GM21737 (cell line): ENCODE results near the gene CKAP2L.

Experiments used
- ATAC-seq: cut with Tn5 transposase; IDR thresholded peaks from one replicate; pipeline ENCODE4 v1.9.1; 2021; ENCODE audit warnings: mild to moderate bottlenecking, moderate library complexity; ENCODE audit not compliant: unreplicated experiment

CKAP2L gene, protein sequence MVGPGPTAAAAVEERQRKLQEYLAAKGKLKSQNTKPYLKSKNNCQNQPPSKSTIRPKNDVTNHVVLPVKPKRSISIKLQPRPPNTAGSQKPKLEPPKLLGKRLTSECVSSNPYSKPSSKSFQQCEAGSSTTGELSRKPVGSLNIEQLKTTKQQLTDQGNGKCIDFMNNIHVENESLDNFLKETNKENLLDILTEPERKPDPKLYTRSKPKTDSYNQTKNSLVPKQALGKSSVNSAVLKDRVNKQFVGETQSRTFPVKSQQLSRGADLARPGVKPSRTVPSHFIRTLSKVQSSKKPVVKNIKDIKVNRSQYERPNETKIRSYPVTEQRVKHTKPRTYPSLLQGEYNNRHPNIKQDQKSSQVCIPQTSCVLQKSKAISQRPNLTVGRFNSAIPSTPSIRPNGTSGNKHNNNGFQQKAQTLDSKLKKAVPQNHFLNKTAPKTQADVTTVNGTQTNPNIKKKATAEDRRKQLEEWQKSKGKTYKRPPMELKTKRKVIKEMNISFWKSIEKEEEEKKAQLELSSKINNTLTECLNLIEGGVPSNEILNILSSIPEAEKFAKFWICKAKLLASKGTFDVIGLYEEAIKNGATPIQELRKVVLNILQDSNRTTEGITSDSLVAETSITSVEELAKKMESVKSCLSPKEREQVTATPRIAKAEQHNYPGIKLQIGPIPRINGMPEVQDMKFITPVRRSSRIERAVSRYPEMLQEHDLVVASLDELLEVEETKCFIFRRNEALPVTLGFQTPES

GRCh38 chr2:112764071-112765044, at the start of gene CKAP2L:
Gene CKAP2L, minus strand, starts transcription at chr2:112764609. Its CDS starts 11 bp downstream, at chr2:112764598.
- ATAC-seq, result peak; percentile 95

DNA sequence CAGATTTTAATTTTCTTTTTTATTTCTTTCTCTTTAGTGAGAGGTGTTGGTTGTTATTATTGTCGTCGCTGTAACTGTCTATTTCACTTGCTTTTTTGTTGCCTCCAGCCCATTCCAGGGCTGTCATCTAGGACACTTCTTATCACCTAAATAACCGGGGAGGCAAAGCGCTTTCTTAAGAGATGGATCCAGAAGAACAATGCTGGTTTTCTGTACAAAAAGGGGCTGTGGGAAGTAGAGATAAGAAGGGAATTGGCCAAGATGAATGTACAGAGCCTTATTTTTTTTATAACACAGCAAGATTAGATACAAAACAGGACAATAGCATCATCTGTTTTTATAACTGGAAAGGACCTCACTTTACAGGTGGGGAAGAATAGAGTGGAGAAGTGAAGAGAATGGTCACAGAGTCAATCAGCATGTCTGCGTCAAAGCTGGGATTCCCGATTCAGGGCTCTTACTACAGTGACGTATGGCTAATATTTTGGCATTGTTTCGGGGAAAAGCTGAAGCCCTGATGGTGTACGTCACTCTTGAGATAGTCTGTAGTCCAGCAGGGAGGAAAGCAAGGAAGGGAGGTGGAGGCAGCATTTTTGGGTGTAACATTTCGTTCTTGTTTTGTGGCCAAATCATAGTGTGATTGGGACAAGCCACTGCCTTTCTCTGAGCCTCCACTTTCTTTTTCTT, 49.0 kb upstream of the CKAP2L start:
- ATAC-seq, result no peak

DNA sequence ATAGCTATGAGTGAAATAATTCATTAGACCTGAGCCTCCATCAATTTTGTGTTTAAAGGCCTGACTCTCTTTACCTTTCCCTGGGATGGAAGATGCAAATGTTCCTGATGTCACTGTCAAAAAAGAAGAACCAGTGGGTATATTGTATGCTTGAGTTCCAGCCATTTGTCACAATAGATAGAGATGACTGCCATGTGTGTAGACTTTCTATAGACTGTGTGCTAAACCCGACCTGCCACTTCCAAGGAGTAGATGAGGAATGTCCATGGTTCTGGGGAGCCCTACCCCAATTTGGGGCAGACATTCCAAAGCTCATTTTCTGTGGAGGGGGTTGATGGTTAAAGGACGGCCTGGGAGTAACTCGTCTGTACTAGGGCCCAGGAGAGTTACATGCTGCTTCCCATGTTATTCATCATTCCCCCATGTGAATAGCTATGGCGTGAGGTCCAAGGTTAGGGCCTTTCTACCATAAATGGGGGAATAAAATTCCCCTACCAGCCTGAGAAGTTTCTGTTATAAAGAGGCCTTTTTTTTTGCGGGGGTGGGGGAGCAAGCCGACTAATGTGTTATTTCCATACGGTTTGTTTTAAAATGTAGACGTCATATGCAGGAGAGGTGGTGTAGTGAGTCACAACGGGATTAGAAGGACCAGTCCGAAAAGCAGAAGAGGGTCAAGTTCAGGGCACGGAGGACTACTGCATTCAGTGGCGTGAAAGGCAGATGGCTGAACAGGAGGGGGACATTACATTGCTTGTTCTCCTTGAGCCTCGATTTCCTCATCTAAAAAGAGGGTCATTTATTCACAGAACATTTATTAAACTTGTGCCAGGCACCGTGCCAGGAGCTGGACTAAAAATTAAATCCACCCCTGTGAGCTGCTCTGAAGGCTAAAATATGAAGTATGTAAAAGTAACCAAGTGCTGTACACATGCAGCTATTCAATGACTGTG, 48.2 kb upstream of the CKAP2L start:
- no peak for ATAC-seq

- ATAC-seq, result no peak
Measured at GRCh38 chr2:112811841-112812306, 47.5 kb upstream of the CKAP2L start.

DNA sequence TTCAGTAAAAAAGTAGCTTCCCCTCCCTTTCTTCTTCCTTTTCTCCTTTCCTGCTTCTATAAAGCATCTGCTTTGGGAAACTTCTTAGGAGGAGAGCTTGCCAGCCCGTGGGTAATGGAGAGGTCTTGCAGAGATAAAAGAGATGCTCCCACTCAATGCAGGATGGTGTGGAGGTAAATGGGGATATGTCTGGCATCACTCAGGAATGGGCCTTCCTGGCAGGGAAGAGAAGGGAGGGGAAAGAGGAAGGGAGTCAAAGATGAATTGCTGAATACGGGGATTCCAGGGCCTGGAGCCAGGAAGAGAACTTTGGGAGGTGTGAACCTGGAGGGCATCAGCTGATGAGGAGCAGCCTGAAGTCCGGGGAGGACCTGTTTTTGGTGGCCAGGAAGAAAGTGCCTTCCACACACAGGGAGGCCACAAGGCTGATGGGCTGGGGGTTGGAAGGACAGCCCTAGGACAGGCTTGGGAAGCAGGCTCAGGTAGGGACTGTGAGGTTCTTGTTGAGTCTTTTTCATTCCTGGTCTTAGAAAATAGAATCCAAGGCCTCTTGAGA, 46.9 kb upstream of the CKAP2L start:
- ATAC-seq, result no peak

- no peak for ATAC-seq
Measured at GRCh38 chr2:112809112-112809511, 44.7 kb upstream of the CKAP2L start.

- ATAC-seq, result no peak
Measured at GRCh38 chr2:112807233-112807807, 42.9 kb upstream of the CKAP2L start.

DNA sequence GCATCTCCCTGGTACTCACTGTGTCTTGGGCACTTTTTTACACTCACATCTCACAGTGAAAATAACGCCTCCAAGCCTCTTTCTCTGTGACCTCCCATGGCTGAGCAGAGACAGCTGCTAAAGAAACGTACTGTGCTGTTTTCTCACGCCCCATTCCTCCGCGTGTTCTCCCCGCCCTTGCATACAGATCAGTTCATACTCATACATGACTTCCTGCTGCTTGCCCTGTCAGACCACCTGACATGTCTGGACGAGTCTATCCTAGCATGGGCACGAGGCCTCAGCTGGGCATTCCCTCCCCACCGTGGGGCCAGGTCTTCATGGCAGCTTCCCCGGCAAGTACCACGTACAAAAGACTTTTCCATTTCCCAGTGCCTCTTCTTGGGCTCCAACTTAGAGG, 41.1 kb upstream of the CKAP2L start:
- ATAC-seq, result no peak

DNA sequence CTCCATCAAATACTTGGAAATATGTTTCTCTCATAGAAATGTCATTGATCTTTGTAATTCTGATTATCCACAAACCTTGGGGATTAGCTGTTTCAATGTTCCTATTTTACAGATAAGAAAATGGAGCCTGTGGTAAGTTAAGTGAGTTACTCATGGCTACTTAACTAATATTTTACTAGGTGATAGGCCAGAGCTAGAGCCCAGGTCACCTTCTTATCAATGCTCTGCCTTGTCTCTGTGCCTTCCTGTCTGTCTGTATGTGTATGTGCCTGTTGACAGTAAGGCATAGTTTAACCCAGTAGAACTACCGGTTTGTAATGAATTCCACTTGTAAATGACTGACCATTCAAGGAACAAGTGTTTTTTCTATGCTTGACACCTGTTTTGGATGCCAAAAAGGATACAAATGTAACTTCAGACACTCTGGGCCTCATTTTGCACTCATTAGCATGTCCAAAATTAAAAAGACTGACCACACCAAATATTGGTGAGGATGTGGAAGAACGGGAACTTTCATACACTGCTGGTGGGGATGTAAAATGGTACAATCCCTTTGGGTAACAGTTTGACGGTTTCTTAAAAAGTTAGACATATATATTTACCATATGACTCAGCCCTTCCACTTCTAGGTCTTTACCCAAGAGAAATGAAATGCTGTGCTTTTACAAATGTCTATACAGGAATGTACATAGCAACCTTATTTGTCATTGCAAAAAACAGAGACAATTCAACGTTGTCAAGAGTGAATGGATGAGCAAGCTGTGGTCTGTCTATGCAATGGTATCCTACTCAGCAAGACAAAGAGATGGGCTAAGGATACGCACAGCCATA, 39.5 kb upstream of the CKAP2L start:
- ATAC-seq, result no peak

GRCh38 chr2:112800881-112801583, 36.6 kb upstream of the CKAP2L start:
- ATAC-seq, result no peak

DNA sequence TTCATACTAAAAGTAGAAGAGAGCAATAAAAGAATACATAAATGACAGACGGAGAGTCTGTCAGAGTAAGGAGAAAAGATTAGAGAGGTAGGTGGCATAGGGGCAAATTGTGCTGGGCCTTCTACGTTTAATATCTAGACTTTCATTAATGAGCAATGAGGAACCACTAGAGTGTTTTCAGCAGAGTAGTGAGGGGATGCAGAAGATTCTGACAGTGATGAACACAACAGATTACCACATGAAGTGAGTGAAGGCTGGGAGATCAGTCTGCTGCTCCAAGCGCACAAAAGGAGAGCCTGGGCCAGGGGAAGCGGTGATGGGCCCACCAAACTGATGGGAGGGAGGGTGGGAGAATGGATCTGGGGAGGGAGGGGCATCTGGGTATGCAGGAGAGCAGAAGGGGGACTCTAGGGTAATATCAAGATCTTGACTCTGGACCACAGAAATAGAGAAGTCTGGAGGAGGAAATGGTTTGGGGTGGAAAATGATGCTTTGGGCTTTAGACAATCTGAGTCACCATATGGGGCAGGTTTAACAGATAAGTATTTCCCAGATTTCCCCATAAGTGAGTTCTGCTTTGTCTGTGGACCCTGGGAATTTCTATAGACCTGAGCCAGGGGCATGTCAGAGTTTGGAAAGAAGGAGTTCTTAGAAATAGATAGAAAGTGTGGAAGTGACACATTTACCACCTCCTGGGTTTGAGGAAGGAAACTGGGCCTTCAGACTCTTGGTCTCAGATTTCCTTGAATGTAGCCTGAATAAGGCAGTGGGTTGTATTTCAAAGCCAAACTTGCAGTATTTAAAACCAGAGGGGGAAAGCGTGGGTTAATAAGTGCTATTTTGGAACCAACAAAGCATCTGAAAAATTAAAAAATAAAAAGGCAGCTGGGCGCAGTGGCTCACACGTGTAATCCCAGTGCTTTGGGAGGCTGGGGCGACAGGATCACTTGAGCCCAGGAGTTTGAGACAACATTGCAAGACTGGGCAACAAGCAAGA, 34.9 kb upstream of the CKAP2L start:
- no peak for ATAC-seq

GRCh38 chr2:112796486-112796885, 32.1 kb upstream of the CKAP2L start:
- ATAC-seq, result no peak

- ATAC-seq, result no peak
Measured at GRCh38 chr2:112795774-112796173, 31.4 kb upstream of the CKAP2L start.

GRCh38 chr2:112794841-112795240, 30.4 kb upstream of the CKAP2L start:
- no peak for ATAC-seq

DNA sequence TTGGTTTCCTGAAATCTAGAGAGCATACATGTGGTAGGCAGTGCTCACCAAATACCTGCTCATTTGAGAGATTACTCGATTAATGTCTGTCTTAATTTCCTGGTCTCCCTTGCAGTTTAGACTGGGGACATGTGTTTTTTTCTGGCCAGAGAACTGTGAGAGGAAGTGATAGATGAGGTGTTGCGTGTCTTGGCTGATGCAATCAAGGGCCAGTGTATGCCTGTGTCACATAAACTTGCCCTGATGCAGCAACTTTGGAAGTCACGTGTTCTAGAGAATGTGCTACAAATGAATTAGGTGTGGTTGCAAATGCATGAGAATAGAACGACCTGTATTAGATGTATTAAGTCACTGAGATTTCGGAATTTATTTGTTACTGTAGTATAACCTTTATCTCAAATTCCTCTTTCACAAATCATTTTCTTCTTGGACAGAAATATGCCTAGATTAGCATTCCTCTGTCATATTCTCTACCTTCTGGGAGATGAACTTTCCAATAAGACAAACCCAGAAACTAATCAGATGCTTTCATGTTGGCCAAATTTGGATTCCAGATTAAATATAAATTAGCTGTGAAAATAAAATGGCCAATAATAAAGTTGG, 29.8 kb upstream of the CKAP2L start:
- ATAC-seq, result no peak
